HepG2 (cell line): ENCODE measurements around the gene CARD8. TPM values are rescaled to one million over a fixed set of nuclear protein-coding genes. Genes with fewer than 3 reads are reported as not detected.

ENCODE experiments used
- ATRX ChIP-seq: sonication (generic); formaldehyde crosslinking; IDR thresholded peaks from 2 replicates; pipeline ENCODE4 v1.4.0; 2020; ENCODE audit warnings: missing genetic modification reagents, borderline replicate concordance
- BHLHE40 ChIP-seq: IDR thresholded peaks from 2 replicates; pipeline ENCODE4 v1.6.1; 2011; ENCODE audit warnings: low read length, improper control_type of control experiment
- ETV6 ChIP-seq: sonication (generic); formaldehyde crosslinking; conservative IDR thresholded peaks from 2 replicates; pipeline ENCODE4 v1.4.0; 2020; ENCODE audit warnings: missing genetic modification reagents
- IKZF1 ChIP-seq: fragments of 450-650 bp; IDR thresholded peaks from 2 replicates; pipeline ENCODE4 v1.7.1; 2016
- IRF1 ChIP-seq: sonication (generic); formaldehyde crosslinking; IDR thresholded peaks from 2 replicates; pipeline ENCODE4 v1.4.0; 2020; ENCODE audit warnings: low read depth, mild to moderate bottlenecking, missing genetic modification reagents
- MATR3 ChIP-seq: sonication (generic); formaldehyde crosslinking; IDR thresholded peaks from 2 replicates; pipeline ENCODE4 v1.4.0; 2020; ENCODE audit warnings: missing genetic modification reagents
- MTF2 ChIP-seq: sonication (generic); formaldehyde crosslinking; IDR thresholded peaks from 2 replicates; pipeline ENCODE4 v1.5.0; 2020; ENCODE audit warnings: missing genetic modification reagents, borderline replicate concordance
- RERE ChIP-seq: IDR thresholded peaks from 2 replicates; pipeline ENCODE4 v1.6.1; 2016; ENCODE audit warnings: low read depth, missing genetic modification reagents, missing compliant biosample characterization
- SETDB1 ChIP-seq: sonication (generic); formaldehyde crosslinking; IDR thresholded peaks from 2 replicates; pipeline ENCODE4 v1.5.1; 2020; ENCODE audit warnings: missing genetic modification reagents, mild to moderate bottlenecking, borderline replicate concordance
- TARDBP ChIP-seq: sonication (generic); formaldehyde crosslinking; IDR thresholded peaks from 2 replicates; pipeline ENCODE4 v1.8.0; 2022; ENCODE audit warnings: mild to moderate bottlenecking, missing genetic modification reagents
- XBP1 ChIP-seq: sonication (generic); formaldehyde crosslinking; IDR thresholded peaks from 2 replicates; pipeline ENCODE4 v1.5.0; 2020; ENCODE audit warnings: missing genetic modification reagents
- ZBTB8A ChIP-seq: sonication (generic); formaldehyde crosslinking; IDR thresholded peaks from 2 replicates; pipeline ENCODE4 v1.4.0; 2020; ENCODE audit warnings: mild to moderate bottlenecking, low read depth, missing genetic modification reagents, borderline replicate concordance
- ZIK1 ChIP-seq: sonication (generic); formaldehyde crosslinking; IDR thresholded peaks from 2 replicates; pipeline ENCODE4 v1.5.0; 2020; ENCODE audit warnings: mild to moderate bottlenecking, low read depth, missing genetic modification reagents, borderline replicate concordance
- ZMAT3 ChIP-seq: sonication (generic); formaldehyde crosslinking; conservative IDR thresholded peaks from 2 replicates; pipeline ENCODE4 v1.7.0; 2021; ENCODE audit warnings: missing genetic modification reagents
- ZNF18 ChIP-seq: sonication (generic); formaldehyde crosslinking; IDR thresholded peaks from 2 replicates; pipeline ENCODE4 v1.8.0; 2022; ENCODE audit warnings: mild to moderate bottlenecking, missing genetic modification reagents; ENCODE audit not compliant: insufficient replicate concordance
- ZNF207 ChIP-seq: fragments of 450-650 bp; IDR thresholded peaks from 2 replicates; pipeline ENCODE4 v1.6.1; 2016; ENCODE audit warnings: antibody characterized with exemption, borderline replicate concordance
- ZNF333 ChIP-seq: sonication (generic); formaldehyde crosslinking; IDR thresholded peaks from 2 replicates; pipeline ENCODE4 v1.4.0; 2020; ENCODE audit warnings: mild to moderate bottlenecking, missing genetic modification reagents, borderline replicate concordance
- ZNF562 ChIP-seq: sonication (generic); formaldehyde crosslinking; IDR thresholded peaks from 2 replicates; pipeline ENCODE4 v1.8.0; 2022; ENCODE audit warnings: missing genetic modification reagents, borderline replicate concordance
- ZNF574 ChIP-seq: sonication (generic); formaldehyde crosslinking; IDR thresholded peaks from 2 replicates; pipeline ENCODE4 v1.4.0; 2020; ENCODE audit warnings: missing genetic modification reagents
- polyA plus RNA-seq, 8 experiments: library from polyadenylated mRNA; depleted of rRNA in 3 of 8; stranded (reverse) in 7 of 8; unstranded in 1 of 8; fragments of >200 nt; fragmentation: Illumina TruSeq in 4 of 8; extraction: Trizol in 4 of 8; gene quantifications; 2 replicates each; pipeline versions ENCODE4 v1.2.1 to v1.2.3, GENCODE V29; 2011 to 2016; ENCODE audit warnings: low read depth in 4 of 8, missing spikeins in 1 of 8, mixed read lengths in 1 of 8; ENCODE audit not compliant: insufficient read depth in 1 of 8
- total RNA-seq, 5 experiments: library from RNA; depleted of rRNA; stranded (reverse); fragments of >200 nt; fragmentation: Illumina TruSeq; extraction: Trizol; gene quantifications; 2 replicates each; pipeline ENCODE4 v1.2.3, GENCODE V29; 2016; ENCODE audit warnings: low read depth in 1 of 5

The CARD8 gene
- total and polyA plus RNA-seq, 2 of the 13 experiments (the other 11 are each of a cell fraction or from before 2014, with no cell fraction given): 15.0 to 19.2 TPM

- TF ChIP-seq ZNF18 (CRISPR knock-in tag) (no peak), XBP1 (CRISPR knock-in tag) (no peak), MATR3 (CRISPR knock-in tag) (no peak), ZNF333 (CRISPR knock-in tag) (no peak), IKZF1 (no peak), IRF1 (CRISPR knock-in tag) (no peak), ATRX (CRISPR knock-in tag) (no peak), ZBTB8A (CRISPR knock-in tag) (no peak), BHLHE40 (no peak), SETDB1 (no peak), ZNF207 (no peak), RERE (0 out of 2 replicates have a peak, but pooled peaks have one; percentile 42), ZMAT3 (CRISPR knock-in tag) (peak; percentile 35; the same call in 1 of the 2 replicates), ETV6 (CRISPR knock-in tag) (no peak), ZNF562 (CRISPR knock-in tag) (no peak), ZNF574 (CRISPR knock-in tag) (peak; percentile 60; the same call in 1 of the 2 replicates), MTF2 (no peak), ZIK1 (CRISPR knock-in tag) (peak; percentile 87; the same call in 1 of the 2 replicates), TARDBP (peak; percentile 39; the same call in 1 of the 2 replicates)
These were observed 51.7 kb downstream of the CARD8 start (continued) for GRCh38 chr19:48203794-48204628.
